GM19099 (cell line): Measurements from ENCODE around the gene MLXIPL.
A peak's percentile ranks its signal among the peaks of the same experiment; 100 is the strongest.

ENCODE experiments used
- POLR2A ChIP-seq: IDR thresholded peaks from 3 replicates; pipeline ENCODE4 v1.6.1; 2011; ENCODE audit warnings: low read depth; ENCODE audit not compliant: insufficient read length; ENCODE audit errors: extremely low read depth

MLXIPL gene

DNA sequence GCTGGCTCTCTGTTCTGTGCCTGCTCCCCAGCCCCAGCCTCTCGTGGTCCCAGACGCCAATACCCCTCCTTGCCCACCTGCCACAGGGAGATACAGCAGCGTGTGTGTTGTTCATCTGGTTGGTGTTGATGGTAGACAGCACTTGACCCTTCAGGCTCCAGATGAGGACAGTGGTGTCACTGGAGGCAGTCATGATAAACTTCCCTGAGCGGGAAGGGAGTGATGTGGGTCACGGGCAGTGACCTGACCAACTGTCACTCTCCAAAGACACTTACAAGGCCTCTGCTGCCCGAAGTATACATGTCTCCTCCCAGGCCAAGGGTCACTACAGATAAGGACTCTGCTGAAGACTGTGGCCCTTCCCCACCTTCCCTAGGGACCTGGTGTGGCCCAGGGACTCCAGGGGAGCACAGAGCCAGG is 51.5 kb downstream of the MLXIPL start:
- no peak for TF ChIP-seq POLR2A

DNA sequence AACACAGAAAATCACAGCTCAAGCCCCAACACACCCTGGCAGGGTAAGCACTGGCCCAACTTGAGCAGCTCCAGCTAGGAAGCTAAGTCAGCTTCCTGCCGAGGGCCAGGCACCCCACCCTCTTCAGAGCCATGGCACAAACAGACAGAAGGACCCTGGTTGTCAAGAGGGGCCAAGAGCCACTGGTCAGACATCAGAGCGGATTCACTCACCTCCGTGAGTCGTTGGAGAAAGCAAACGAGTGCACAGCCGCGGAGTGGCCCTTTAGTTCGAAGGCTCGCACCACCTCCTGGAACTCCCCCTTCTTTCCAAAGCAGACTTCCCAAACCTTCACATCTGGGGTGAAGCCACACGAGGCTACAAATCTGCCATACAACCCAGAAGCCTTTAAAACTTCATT is 53.3 kb downstream of the MLXIPL start:
- TF ChIP-seq POLR2A: no peak

- no peak for TF ChIP-seq POLR2A
Observed at GRCh38 chr7:73570521-73570920, 53.8 kb downstream of the MLXIPL start.

DNA sequence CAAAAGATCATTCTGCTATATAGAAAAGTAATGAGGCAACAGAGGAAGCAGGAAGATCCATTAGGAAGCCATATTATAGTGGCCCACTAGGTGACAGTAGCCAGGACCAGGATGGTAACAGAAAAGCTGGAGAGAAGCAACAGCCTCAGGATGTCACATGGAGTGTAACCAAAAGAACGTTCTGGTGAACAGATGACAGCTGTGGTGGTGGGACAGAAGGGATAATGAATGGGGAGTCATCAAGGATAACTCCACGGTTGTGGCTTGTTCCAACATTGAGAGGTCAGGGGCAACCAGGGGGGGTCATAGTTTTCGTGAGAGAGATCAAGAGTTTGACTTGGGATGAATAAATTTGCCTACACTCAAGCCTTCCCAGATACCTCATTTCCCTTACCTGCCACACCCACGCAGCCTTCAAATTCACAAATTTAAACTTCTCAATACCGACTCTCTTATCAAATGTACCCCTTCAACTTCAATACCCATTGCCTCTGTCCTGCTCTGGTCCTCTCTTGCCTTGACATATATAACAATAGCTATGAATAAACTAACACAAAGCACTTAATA is 55.2 kb downstream of the MLXIPL start:
- TF ChIP-seq POLR2A: no peak

DNA sequence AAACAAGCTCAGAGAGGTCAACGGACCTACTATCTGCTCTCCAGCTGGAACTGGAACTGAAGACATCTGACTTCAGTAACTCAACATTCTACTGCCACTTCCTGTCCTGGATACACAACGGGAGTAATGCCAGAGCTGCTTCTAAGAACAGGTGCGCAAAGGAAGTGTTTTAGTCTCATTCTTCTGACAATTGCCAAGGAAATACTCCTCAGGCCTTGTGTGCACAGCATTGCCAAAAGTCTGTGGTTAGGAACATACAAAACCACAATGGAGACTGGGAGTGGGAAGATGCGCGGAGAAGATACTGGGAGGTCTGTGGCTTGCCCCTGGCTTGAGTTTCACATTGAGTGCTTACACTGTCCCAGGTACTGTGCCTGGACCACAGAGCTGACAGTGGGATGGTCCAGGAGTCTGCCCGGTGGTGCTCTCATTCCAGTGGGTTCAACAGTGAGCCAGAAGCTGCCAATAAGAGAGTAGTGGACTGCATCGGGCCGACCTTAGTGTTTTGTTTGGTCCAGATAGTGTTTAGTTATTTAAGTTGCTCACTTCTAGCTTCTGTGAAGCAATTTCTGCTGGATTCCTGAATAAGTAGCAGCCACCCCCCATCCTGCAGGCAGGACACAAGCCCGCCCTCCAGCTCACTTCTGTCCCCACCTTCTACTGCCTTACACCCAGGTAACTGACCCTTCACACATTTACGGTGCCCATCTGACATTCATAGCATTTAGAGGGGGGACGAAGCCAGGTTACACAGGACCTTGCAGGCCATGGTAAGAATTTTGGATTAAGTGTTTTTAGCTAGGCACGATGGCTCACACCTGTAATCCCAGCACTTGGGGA is 56.3 kb downstream of the MLXIPL start:
- TF ChIP-seq POLR2A: no peak

DNA sequence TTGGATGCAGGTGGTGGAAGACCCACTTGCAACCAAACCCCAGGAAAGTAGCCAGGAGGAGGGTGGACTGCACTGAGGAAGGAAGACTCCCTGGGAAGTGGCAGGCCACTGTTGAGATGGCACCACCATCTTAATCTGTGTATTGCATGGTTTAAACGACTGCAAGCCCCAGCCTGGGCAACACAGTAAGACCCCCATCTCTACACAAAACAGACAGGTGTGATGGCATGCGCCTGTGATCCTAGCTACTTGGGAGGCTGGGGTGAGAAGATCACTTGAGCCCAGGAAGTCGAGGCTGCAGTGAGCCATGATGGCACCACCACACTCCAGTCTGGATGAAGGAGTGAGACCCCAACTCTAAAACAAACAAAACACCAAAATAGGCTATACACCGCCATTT is 57.2 kb downstream of the MLXIPL start:
- no peak for TF ChIP-seq POLR2A

GRCh38 chr7:73565675-73566340 is 58.5 kb downstream of the MLXIPL start:
- no peak for TF ChIP-seq POLR2A

DNA sequence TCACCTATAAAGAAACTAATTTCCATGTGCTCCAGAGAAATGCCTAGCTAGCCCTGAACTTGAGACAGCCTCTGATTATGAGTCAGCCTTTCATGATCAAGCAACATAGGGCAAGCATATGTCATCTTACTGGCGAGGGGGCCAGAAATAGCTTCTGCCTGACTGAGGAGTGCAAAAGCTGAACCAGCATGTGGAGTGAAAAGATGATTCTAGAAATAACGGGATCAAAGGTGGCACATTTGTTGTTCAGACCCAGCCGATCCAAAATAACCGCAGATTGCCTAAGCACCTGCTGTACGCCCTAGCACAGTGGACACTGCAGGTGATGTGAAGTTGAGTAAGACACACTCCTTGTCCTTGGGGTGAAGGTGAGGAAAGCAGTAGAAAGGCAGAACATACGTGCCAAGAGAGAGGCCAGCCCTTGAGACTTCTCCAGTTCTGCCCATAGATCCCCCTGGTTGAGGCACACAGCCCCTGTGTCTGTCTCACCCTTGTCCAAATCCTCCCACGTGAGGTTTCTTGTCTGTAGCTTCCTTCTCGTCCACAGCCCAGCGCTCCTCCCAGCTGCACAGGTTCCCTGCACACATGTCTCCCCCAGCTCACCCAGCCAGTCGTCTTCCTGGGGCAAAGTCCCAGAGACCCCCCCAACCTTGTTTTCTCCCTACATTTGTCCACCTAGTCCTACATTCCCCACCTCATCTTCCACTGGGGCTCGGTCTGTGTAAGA is 64.0 kb downstream of the MLXIPL start:
- no peak for TF ChIP-seq POLR2A

- TF ChIP-seq POLR2A: peak; percentile 82
Observed at GRCh38 chr7:73557397-73558257, 66.7 kb downstream of the MLXIPL start, which contains the start of gene BCL7B. Gene BCL7B (minus strand): TSS chr7:73557690. CDS start chr7:73557578, 112 bp downstream.

DNA sequence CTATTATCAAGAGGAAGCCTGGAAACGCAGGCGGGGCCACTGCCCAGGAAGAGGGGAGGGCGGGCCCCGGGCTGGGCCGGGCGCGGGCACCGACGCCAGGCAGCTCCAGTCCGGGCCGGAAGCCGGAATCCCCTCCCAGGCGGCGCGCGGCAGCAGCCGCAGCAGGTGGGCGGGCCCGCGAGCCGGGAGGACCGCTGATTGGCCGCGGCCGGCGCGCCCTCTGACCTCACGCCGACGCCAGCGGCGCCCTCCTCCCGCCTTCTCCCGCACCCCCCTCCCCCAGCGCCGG is 67.3 kb downstream of the MLXIPL start:
- TF ChIP-seq POLR2A: no peak

- TF ChIP-seq POLR2A: no peak
Observed at GRCh38 chr7:73556208-73557107, 67.9 kb downstream of the MLXIPL start.

DNA sequence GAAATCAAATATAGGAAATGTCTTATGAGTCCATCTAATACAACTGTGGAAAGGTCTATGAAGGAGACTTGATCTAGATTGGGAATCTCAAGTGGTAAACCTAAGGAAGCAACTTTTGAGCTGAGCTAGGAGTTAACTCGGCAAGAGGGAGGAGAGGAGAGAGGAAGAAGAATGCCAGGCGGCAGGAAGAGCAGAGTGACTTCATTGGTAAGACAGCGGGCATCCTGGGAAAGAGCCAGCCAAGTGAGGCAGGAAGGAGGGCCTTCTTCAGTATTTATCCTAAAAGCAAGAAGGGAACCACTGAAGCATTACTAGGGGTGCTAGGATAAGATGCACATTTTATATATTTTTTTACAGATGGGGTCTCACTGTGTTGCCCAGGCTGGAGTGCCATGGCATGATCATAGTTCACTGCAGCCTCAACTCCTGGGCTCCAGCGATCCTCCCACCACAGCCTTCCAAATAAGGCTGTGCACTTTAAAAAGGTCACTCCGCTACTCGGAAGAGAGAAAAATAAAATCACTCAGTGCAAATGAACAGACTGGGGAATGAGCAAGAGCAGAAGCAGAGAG is 68.8 kb downstream of the MLXIPL start:
- no peak for TF ChIP-seq POLR2A

DNA sequence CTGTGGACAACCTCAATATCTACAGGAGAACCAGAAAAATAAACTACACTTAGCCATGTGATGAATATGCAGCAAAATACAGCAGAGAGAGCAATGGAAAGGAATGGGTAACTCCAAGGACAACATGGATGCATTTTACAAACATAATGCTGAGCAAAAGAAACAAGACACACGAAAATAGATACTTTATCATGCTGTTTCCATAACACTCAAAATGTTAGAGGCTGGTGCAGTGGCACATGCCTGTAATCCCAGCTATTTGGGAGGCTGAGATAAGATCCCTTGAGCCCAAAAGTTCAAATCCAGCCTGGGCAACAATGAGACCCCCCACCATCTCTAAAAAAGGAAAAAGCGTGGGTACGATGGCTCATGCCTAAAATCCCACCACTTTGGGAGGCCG is 75.1 kb downstream of the MLXIPL start:
- TF ChIP-seq POLR2A: no peak
